Pancreas (tissue), 10 donors: ENCODE data around the gene SCMH1. TPM values are rescaled to one million over a fixed set of nuclear protein-coding genes. Genes with fewer than 3 reads are reported as not detected.

Experiments
- ATAC-seq, 4 donors: fragments of 200-7000 bp; cut with Tn5 transposase; one replicate each; pipeline versions ENCODE4 v1.8.0 to v1.9.1; 2020; ENCODE audit warnings: mild to moderate bottlenecking in 4 of 4, moderate library complexity in 4 of 4
- DNase-seq, 6 donors: peaks; one replicate each; pipeline ENCODE4 v3.0.0-alpha.2; 2020
- FAIRE-seq: peaks from 2 replicates; lab custom pipeline; 2012; peaks lifted over from hg19 to GRCh38; lab: Jason Lieb, UNC
- H3K27ac ChIP-seq, 4 donors: fragments of 200-600 bp; sonication (generic); 1 replicate in 3 of 4; 2 replicates in 1 of 4; pipeline versions ENCODE4 v1.5.0 to v1.8.0; 2020
- H3K27me3 ChIP-seq, 4 donors: fragments of 200-600 bp; one replicate each; pipeline ENCODE4 v1.8.0; 2021
- H3K36me3 ChIP-seq, 3 donors: fragments of 200-600 bp; sonication (generic) in 1 of 3; one replicate each; pipeline versions ENCODE4 v1.5.0 to v1.8.0; 2020 to 2021
- H3K4me1 ChIP-seq, 3 donors: fragments of 200-600 bp; one replicate each; pipeline ENCODE4 v1.8.0; 2021
- H3K4me3 ChIP-seq, 4 donors: fragments of 200-600 bp; sonication (generic) in 2 of 4; one replicate each; pipeline versions ENCODE4 v1.5.0 to v1.8.0; 2020 to 2021
- H3K9me3 ChIP-seq, 4 donors: fragments of 200-600 bp; one replicate each; pipeline ENCODE4 v1.8.0; 2021
- CTCF ChIP-seq, 4 donors: fragments of 200-600 bp; sonication (generic) in 3 of 4; IDR thresholded peaks; one replicate each; pipeline versions ENCODE4 v1.5.0 to v1.8.0; 2021; ENCODE audit warnings: antibody characterized with exemption in 4 of 4
- WGBS, 2 donors: extraction: QIAGEN DNeasy Blood & Tissue Kit; methylation state at CpG; one replicate each; pipeline ENCODE4 v1.1.7; 2013; 5-methylcytosine and 5-hydroxymethylcytosine counted together
- intact Hi-C, 3 donors: fragments of 100-400 bp; cut with DNase I; formaldehyde crosslinking; loops; one replicate each; pipeline versions ENCODE4 v1.11.1 to v1.14.2; 2022
- polyA plus RNA-seq, 2 donors: library from polyadenylated mRNA; stranded (reverse); fragments of 200-250 nt; gene quantifications; one replicate each; pipeline ENCODE4 v1.2.3, GENCODE V29; 2013
- total RNA-seq, 6 donors: library from RNA; stranded (reverse); fragmentation: NEBNext Ultra II Directional in 4 of 6; extraction: Animal tissue kit (Norgen Biotek cat#: 25700) in 4 of 6; gene quantifications; one replicate each; pipeline versions ENCODE4 v1.2.1 to v1.2.4, GENCODE V29; 2021 to 2023
- donor health status: healthy with polysubstance abuse.
- donor health status: DM: no; HTN: no; CAD: no; lungs with moderate emphysema.
- donor health status: DM: no; HTN: no; CAD: no.
- donor health status: control.
- donor health status: control.
- donor health status: Bipolar disorder and iron deficiency.
- donor health status: DM: yes; HTN: yes; CAD: no.
- donor health status: DM: no; HTN: no; CAD: no.
- donor health status: DM: no; HTN: no; CAD: no.
- donor health status: DM: yes; HTN: yes; CAD: no.

SCMH1 gene
- total and polyA plus RNA-seq, 8 donors: 24.5 to 41.9 (median 29.9) TPM

- ATAC-seq: peak; percentile 12 to 43 (median 32)
- 72 to 74% methylated on average over 1 of the region's 1 CpG for WGBS, 2 donors
- no peaks in the 10 kb centered on the region for H3K9me3 ChIP-seq
- H3K27me3 ChIP-seq: no peaks in the 10 kb centered on the region
- no peak for TF ChIP-seq CTCF (IDR thresholded peaks at IDR 0.05)
- no peak for FAIRE-seq
- H3K4me3 ChIP-seq: no peak overlapping the region
- peak overlapping the region; percentile 84 to 96 (median 88) for H3K27ac ChIP-seq
- no peak for DNase-seq
- H3K4me1 ChIP-seq: peaks cover 22 to 33% (median 27%) of the 10 kb centered on the region in 3 donors
- intact Hi-C loops: no loop called here
- peaks cover 0 to 9% (median 0%) of the 10 kb centered on the region in 3 donors for H3K36me3 ChIP-seq
Measured at GRCh38 chr1:41108696-41109275, 133.3 kb downstream of the SCMH1 start.

- no peak overlapping the region for H3K27ac ChIP-seq
Measured at GRCh38 chr1:41103766-41104165, 138.3 kb downstream of the SCMH1 start.

GRCh38 chr1:41102653-41103052 is 139.5 kb downstream of the SCMH1 start:
- no peak for TF ChIP-seq CTCF (IDR thresholded peaks at IDR 0.05)
- Histone ChIP-seq H3K4me3 (no peak overlapping the region), H3K27ac (peak overlapping the region in 2 of 4 donors; percentile 47 to 76), H3K4me1 (peaks cover 18 to 22% (median 21%) of the 10 kb centered on the region in 3 donors), H3K9me3 (no peaks in the 10 kb centered on the region), H3K36me3 (no peaks in the 10 kb centered on the region), H3K27me3 (no peaks in the 10 kb centered on the region)
- no peak for DNase-seq
- intact Hi-C loops: no loop called here
- no peak for FAIRE-seq
- peak in 3 of 4 donors; percentile 24 to 54 (median 45) for ATAC-seq
- WGBS, 2 donors: 61 to 67% methylated on average over 1 of the region's 1 CpG

More at GRCh38 chr1:41103766-41104165, 138.3 kb downstream of the SCMH1 start:
- no peak for FAIRE-seq
- Histone ChIP-seq H3K36me3 (no peaks in the 10 kb centered on the region), H3K4me3 (no peak overlapping the region), H3K9me3 (no peaks in the 10 kb centered on the region), H3K4me1 (peaks cover 29 to 32% (median 31%) of the 10 kb centered on the region in 3 donors), H3K27me3 (no peaks in the 10 kb centered on the region)
- ATAC-seq: no peak
- WGBS, 2 donors: 93 to 94% methylated on average over 4 of the region's 4 CpGs
- TF ChIP-seq CTCF (IDR thresholded peaks at IDR 0.05): no peak
- no peak for DNase-seq
- intact Hi-C loops: no loop called here

- no peaks in the 10 kb centered on the region for H3K36me3 ChIP-seq
- WGBS, 2 donors: 27 to 31% methylated on average over 2 of the region's 2 CpGs
- DNase-seq (peak; percentile 86 to 93 (median 90)), FAIRE-seq (peak; percentile 93), ATAC-seq (peak; percentile 95 to 98 (median 96))
- no peaks in the 10 kb centered on the region for H3K27me3 ChIP-seq
- H3K4me3 ChIP-seq: no peak overlapping the region
- peak overlapping the region in 2 of 4 donors; percentile 70 to 76 for H3K27ac ChIP-seq
- H3K9me3 ChIP-seq: no peaks in the 10 kb centered on the region
- no peak for TF ChIP-seq CTCF (IDR thresholded peaks at IDR 0.05)
- intact Hi-C loops: no loop called here
- H3K4me1 ChIP-seq: peaks cover 18 to 22% (median 21%) of the 10 kb centered on the region in 3 donors
Measured at GRCh38 chr1:41101950-41102607, 140.0 kb downstream of the SCMH1 start.

GRCh38 chr1:41101076-41101475 is 141.0 kb downstream of the SCMH1 start:
- ATAC-seq (no peak), DNase-seq (no peak), FAIRE-seq (no peak)
- Histone ChIP-seq H3K27ac (peak overlapping the region in 2 of 4 donors; percentile 70 to 76), H3K4me1 (peaks cover 18 to 22% (median 21%) of the 10 kb centered on the region in 3 donors), H3K4me3 (no peak overlapping the region), H3K27me3 (no peaks in the 10 kb centered on the region), H3K9me3 (no peaks in the 10 kb centered on the region), H3K36me3 (no peaks in the 10 kb centered on the region)
- intact Hi-C loops: no loop called here
- TF ChIP-seq CTCF (IDR thresholded peaks at IDR 0.05): no peak
- 93 to 95% methylated on average over 1 of the region's 1 CpG for WGBS, 2 donors
